Body of pancreas (tissue), 4 donors: ENCODE measurements around the gene CHRNA1. TPM values are rescaled to one million over a fixed set of nuclear protein-coding genes. Genes with fewer than 3 reads are reported as not detected.

Experiments
- ATAC-seq: fragments of 150-250 bp; one replicate; pipeline ENCODE4 v1.9.1; 2016
- DNase-seq, 4 donors: peaks; one replicate each; pipeline ENCODE4 v3.0.0-alpha.2; 2019
- H3K27ac ChIP-seq, 4 donors: fragments of 200-600 bp; sonication (generic); 1 replicate in 3 of 4; 2 replicates in 1 of 4; pipeline versions ENCODE4 v1.5.1 to v1.6.1; 2016 to 2019; ENCODE audit warnings: mild to moderate bottlenecking in 1 of 4, mixed read lengths in 1 of 4, moderate library complexity in 1 of 4
- H3K27me3 ChIP-seq, 2 donors: fragments of 200-600 bp; sonication (generic); one replicate each; pipeline ENCODE4 v1.6.0; 2016; ENCODE audit warnings: mild to moderate bottlenecking in 1 of 2
- H3K36me3 ChIP-seq, 2 donors: fragments of 200-600 bp; sonication (generic); replicated peaks in 1 of 2; 2 replicates each; pipeline ENCODE4 v1.5.1; 2016; ENCODE audit warnings: low read depth in 2 of 2; ENCODE audit not compliant: insufficient read depth in 1 of 2
- H3K4me1 ChIP-seq: fragments of 200-600 bp; sonication (generic); one replicate; pipeline ENCODE4 v1.6.0; 2016
- H3K4me3 ChIP-seq, 2 donors: fragments of 200-600 bp; sonication (generic); 1 replicate in 1 of 2; 2 replicates in 1 of 2; pipeline ENCODE4 v1.5.1; 2016 to 2019
- H3K9me3 ChIP-seq, 3 donors: fragments of 200-600 bp; sonication (generic); 1 replicate in 2 of 3; 2 replicates in 1 of 3; pipeline ENCODE4 v1.5.1; 2016
- CTCF ChIP-seq, 7 experiments: fragments of 450-650 bp in 4 of 7; fragments of 200-600 bp in 3 of 7; sonication (generic) in 3 of 7; IDR thresholded peaks; one replicate each; pipeline ENCODE4 v1.5.1; 2016 to 2019; ENCODE audit warnings: antibody characterized with exemption in 7 of 7
- POLR2A ChIP-seq, 3 donors: fragments of 450-650 bp; IDR thresholded peaks; one replicate each; pipeline ENCODE4 v1.6.1; 2016; ENCODE audit warnings: antibody characterized with exemption in 3 of 3, mild to moderate bottlenecking in 2 of 3
- WGBS, 2 donors: methylation state at CpG; one replicate each; pipeline ENCODE4 v1.1.5; 2017; 5-methylcytosine and 5-hydroxymethylcytosine counted together
- intact Hi-C: fragments of 100-400 bp; cut with DNase I; formaldehyde crosslinking; loops from one replicate; pipeline ENCODE4 v1.15.1; 2023
- total RNA-seq, 2 donors: library from RNA; depleted of rRNA; stranded (reverse); fragments of >200 nt; gene quantifications; one replicate each; pipeline ENCODE4 v1.1.0, GENCODE V29; 2016

CHRNA1 gene
- total RNA-seq, 2 donors from 2014 or later = not detected

DNA sequence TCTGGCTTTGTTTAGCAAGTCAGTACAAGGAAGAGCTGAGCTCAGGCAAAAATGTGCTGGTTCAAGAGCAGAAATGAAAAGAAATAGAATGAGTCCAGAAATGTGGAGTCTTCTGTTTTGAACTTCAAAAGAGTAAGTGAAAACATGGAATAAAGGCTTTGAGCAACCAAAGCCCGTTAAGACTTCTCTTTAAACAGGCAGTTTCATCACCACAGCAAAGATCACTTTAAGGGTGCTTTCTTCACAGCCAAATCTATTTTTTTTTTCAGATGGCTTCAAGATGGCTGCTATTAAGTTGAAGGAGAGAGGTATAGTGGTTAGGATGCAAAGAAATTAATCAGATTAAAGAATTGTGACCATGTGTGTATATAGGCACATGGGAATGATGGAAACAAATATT is 2.0 kb upstream of the CHRNA1 start:
- Histone ChIP-seq H3K4me1 (no peaks in the 10 kb centered on the region), H3K36me3 (no peaks in the 10 kb centered on the region), H3K9me3 (no peaks in the 10 kb centered on the region), H3K4me3 (no peak overlapping the region), H3K27me3 (no peaks in the 10 kb centered on the region), H3K27ac (no peak overlapping the region)
- intact Hi-C loops = no loop called here
- WGBS, 2 donors = 67 to 76% methylated on average over 1 of the region's 1 CpG
- ATAC-seq (no peak), DNase-seq (no peak)
- TF ChIP-seq POLR2A (IDR thresholded peaks at IDR 0.05) (no peak), CTCF (IDR thresholded peaks at IDR 0.05) (no peak)

DNA sequence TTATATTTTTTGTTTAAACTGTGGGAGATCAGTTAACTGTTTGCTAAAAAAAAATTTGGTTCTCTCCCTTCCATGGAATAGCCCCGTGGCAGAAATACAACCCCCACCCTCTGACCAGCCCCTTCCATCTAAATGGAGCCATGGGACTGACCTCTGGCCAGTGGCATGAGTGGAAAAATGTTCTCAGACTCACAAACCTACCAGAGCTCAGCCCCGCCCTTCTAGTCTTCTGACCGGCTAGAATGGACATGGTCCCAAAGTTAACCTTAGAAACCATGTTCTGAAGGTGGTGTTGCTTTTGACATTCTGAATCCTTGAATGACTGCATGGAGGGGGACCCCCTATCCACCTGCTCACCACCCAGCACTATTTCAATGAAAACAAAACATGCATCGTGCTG is 1.3 kb upstream of the CHRNA1 start:
- ATAC-seq (no peak), DNase-seq (no peak)
- H3K36me3 ChIP-seq = no peaks in the 10 kb centered on the region
- no peaks in the 10 kb centered on the region for H3K4me1 ChIP-seq
- TF ChIP-seq CTCF (IDR thresholded peaks at IDR 0.05) = no peak
- H3K4me3 ChIP-seq = no peak overlapping the region
- H3K27me3 ChIP-seq = no peaks in the 10 kb centered on the region
- intact Hi-C loops = no loop called here
- 63 to 69% methylated on average over 4 of the region's 4 CpGs for WGBS, 2 donors
- no peak overlapping the region for H3K27ac ChIP-seq
- H3K9me3 ChIP-seq = no peaks in the 10 kb centered on the region

DNA sequence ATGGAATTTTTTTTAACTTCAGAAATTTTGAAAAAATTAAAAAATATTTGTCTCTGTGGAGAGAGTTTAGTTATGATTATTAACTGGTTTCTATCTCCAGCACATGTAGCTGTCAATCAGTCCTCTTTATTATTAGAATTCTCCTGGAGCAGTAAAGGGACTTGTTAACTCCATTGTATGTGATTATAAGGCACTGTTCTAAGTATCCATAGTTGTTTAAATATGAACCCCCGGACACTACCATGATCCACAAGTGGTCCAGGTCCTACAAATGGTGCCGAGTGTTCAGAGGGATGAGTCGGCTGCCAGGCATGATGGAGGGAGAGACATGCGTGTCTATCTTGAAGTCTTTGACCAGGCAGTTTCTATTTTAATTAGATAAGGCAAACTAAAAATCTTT is 492 bp downstream of the CHRNA1 start:
- TF ChIP-seq POLR2A (IDR thresholded peaks at IDR 0.05) (no peak), CTCF (IDR thresholded peaks at IDR 0.05) (no peak)
- intact Hi-C loops = no loop called here
- Histone ChIP-seq H3K4me3 (no peak overlapping the region), H3K4me1 (no peaks in the 10 kb centered on the region), H3K36me3 (no peaks in the 10 kb centered on the region), H3K27ac (no peak overlapping the region), H3K27me3 (no peaks in the 10 kb centered on the region), H3K9me3 (no peaks in the 10 kb centered on the region)
- 87 to 93% methylated on average over 4 of the region's 4 CpGs for WGBS, 2 donors
- ATAC-seq = no peak
- no peak for DNase-seq

- no peaks in the 10 kb centered on the region for H3K36me3 ChIP-seq
- H3K27ac ChIP-seq = no peak overlapping the region
- H3K27me3 ChIP-seq = no peaks in the 10 kb centered on the region
- DNase-seq (no peak), ATAC-seq (no peak)
- TF ChIP-seq CTCF (IDR thresholded peaks at IDR 0.05) = no peak
- no peak for TF ChIP-seq POLR2A (IDR thresholded peaks at IDR 0.05)
- intact Hi-C loops = no loop called here
- no peak overlapping the region for H3K4me3 ChIP-seq
- H3K9me3 ChIP-seq = no peaks in the 10 kb centered on the region
- 50 to 54% methylated on average over 5 of the region's 5 CpGs for WGBS, 2 donors
- H3K4me1 ChIP-seq = no peaks in the 10 kb centered on the region
These were observed 1.8 kb downstream of the CHRNA1 start for GRCh38 chr2:174762464-174762863.

GRCh38 chr2:174761837-174762236 is 2.4 kb downstream of the CHRNA1 start:
- no peaks in the 10 kb centered on the region for H3K27me3 ChIP-seq
- no peak for DNase-seq
- intact Hi-C loops = no loop called here
- no peaks in the 10 kb centered on the region for H3K9me3 ChIP-seq
- H3K4me1 ChIP-seq = no peaks in the 10 kb centered on the region
- H3K4me3 ChIP-seq = no peak overlapping the region
- ATAC-seq = no peak
- H3K27ac ChIP-seq = no peak overlapping the region
- H3K36me3 ChIP-seq = no peaks in the 10 kb centered on the region
- TF ChIP-seq CTCF (IDR thresholded peaks at IDR 0.05) (no peak), POLR2A (IDR thresholded peaks at IDR 0.05) (no peak)
